ENCODE data around the gene CCRL2.
A peak's percentile ranks its signal among the peaks of the same experiment; 100 is the strongest.

The CCRL2 gene, protein sequence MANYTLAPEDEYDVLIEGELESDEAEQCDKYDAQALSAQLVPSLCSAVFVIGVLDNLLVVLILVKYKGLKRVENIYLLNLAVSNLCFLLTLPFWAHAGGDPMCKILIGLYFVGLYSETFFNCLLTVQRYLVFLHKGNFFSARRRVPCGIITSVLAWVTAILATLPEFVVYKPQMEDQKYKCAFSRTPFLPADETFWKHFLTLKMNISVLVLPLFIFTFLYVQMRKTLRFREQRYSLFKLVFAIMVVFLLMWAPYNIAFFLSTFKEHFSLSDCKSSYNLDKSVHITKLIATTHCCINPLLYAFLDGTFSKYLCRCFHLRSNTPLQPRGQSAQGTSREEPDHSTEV

DNA sequence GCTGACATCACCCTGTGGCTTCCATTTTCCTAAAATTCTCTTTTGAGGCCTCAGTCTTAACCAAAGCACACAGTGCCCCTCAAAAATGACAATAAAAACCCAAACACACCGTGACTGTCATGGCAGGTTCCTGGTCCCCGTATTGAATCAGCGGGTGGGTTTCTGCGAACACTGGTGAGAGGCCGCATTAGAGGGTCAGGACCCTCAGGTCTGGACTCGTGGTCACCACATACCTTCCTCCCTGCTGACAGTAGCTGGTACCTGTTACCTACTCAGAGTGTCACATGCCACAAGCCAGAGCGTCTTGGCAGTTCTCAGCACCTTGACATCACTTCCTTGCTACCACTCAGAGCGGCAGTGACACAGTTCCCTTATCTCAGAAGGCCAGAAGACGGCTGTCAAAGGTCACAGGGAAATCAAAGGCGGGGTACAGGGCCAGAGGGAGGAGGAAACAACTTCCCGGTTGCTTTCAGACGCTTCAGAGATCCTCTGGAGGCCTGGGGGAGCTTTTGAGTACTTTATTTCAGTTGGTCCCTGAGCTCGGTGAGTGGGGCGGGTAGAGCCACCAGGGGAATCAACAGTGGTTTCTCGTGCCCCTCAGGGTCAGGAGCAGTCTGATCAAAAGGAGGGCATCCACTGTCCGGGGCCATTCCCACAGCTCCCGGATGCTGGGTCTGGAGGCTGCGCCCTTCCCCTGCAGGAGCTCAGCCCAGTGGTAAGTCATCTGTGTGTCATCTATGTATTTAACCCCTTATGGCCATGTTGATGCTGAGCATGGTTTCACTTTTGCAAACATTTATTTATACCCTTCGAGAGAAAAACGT is at the start of gene CCRL2, which contains the start of gene CCR5AS:
TSS of gene CCRL2 (plus strand) at position 472 of the 824 bp plus-strand sequence. CDS start 821 bp downstream, outside the sequence.
TSS of gene CCR5AS (minus strand) at position 279 of the 824 bp plus-strand sequence.
- no peak for DNase-seq

- no peak for DNase-seq
These were observed 48.6 kb upstream of the CCRL2 start for GRCh38 chr3:46358466-46358865.

- DNase-seq, result peak; percentile 11
These were observed 47.1 kb upstream of the CCRL2 start for GRCh38 chr3:46359733-46360493.

- DNase-seq, result no peak
These were observed 46.2 kb upstream of the CCRL2 start for GRCh38 chr3:46360907-46361306.

- DNase-seq, result no peak
These were observed 45.4 kb upstream of the CCRL2 start for GRCh38 chr3:46361408-46362283.

DNA sequence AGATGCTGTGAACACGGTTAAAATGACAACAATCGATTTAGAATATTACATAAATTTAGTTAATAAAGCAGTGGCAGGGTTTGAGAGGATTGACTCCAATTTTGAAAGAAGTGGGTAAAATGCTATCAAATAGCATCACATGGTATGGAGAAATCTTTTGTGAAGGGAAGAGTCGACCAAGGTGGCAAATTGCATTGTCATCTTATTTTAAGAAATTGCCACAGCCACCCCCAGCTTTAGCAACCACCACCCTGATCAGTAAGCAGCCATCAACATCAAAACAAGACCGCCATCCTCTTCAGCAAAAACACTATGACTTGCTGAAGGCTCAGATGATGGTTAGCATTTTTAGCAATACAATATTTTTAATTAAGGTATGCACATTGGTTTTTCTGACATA is 42.0 kb upstream of the CCRL2 start:
- DNase-seq, result no peak

GRCh38 chr3:46365737-46366524 is 41.1 kb upstream of the CCRL2 start:
- no peak for DNase-seq

DNA sequence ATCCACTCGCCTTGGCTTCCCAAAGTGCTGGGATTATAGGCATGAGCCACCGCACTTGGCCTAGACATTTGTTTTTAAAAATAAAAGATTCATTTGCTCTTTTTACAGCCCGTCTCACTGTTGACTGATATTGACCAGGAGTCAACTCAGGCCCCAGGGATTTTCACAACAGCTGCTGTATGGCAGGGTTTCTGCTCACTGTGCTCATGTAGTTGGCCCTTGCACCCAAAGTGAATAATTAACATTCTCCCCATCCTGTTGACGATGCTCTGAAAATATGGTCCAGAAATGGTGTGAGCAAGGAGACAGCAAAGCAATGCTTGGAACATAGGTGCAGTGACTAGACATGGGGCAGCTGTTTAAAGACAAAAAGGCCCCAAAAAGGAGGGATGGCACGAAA is 39.2 kb upstream of the CCRL2 start:
- DNase-seq, result no peak

DNA sequence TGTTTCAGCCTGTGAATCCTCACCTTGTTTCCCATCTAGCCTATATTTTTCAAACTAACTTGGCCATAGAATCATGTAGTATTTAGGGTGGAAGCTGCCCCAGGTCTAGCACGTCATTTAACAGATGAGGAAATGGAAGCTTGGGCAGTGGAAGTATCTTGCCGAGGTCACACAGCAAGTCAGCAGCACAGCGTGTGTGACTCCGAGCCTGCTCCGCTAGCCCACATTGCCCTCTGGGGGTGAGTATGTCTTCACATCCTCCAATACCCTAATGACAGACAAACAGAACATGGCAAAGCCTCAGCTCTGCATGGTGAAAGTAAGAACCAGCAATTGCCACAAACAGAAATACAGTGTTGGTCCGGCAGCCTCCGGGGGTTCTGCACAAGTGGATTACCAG is 38.5 kb upstream of the CCRL2 start:
- DNase-seq, result no peak

- DNase-seq, result no peak
These were observed 37.9 kb upstream of the CCRL2 start for GRCh38 chr3:46369151-46369550.

GRCh38 chr3:46369675-46370132 is 37.4 kb upstream of the CCRL2 start:
- no peak for DNase-seq

GRCh38 chr3:46370839-46371518 is 36.1 kb upstream of the CCRL2 start, which contains the start of gene CCR5:
TSS of gene CCR5 (plus strand) at chr3:46370946. CDS start at chr3:46372903, 1,957 bp downstream.
- no peak for DNase-seq

DNA sequence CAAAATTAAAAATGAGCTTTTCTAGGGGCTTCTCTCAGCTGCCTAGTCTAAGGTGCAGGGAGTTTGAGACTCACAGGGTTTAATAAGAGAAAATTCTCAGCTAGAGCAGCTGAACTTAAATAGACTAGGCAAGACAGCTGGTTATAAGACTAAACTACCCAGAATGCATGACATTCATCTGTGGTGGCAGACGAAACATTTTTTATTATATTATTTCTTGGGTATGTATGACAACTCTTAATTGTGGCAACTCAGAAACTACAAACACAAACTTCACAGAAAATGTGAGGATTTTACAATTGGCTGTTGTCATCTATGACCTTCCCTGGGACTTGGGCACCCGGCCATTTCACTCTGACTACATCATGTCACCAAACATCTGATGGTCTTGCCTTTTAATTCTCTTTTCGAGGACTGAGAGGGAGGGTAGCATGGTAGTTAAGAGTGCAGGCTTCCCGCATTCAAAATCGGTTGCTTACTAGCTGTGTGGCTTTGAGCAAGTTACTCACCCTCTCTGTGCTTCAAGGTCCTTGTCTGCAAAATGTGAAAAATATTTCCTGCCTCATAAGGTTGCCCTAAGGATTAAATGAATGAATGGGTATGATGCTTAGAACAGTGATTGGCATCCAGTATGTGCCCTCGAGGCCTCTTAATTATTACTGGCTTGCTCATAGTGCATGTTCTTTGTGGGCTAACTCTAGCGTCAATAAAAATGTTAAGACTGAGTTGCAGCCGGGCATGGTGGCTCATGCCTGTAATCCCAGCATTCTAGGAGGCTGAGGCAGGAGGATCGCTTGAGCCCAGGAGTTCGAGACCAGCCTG is 35.3 kb upstream of the CCRL2 start:
- DNase-seq, result no peak

- DNase-seq, result no peak
These were observed 34.3 kb upstream of the CCRL2 start for GRCh38 chr3:46372492-46373359.

DNA sequence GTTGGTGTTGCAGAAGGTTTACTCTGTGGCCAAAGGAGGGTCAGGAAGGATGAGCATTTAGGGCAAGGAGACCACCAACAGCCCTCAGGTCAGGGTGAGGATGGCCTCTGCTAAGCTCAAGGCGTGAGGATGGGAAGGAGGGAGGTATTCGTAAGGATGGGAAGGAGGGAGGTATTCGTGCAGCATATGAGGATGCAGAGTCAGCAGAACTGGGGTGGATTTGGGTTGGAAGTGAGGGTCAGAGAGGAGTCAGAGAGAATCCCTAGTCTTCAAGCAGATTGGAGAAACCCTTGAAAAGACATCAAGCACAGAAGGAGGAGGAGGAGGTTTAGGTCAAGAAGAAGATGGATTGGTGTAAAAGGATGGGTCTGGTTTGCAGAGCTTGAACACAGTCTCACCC is 32.3 kb upstream of the CCRL2 start:
- no peak for DNase-seq

DNA sequence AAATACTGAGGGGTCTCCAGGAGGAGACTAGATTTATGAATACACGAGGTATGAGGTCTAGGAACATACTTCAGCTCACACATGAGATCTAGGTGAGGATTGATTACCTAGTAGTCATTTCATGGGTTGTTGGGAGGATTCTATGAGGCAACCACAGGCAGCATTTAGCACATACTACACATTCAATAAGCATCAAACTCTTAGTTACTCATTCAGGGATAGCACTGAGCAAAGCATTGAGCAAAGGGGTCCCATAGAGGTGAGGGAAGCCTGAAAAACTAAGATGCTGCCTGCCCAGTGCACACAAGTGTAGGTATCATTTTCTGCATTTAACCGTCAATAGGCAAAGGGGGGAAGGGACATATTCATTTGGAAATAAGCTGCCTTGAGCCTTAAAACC is 31.8 kb upstream of the CCRL2 start:
- no peak for DNase-seq

- DNase-seq, result no peak
These were observed 31.2 kb upstream of the CCRL2 start for GRCh38 chr3:46375814-46376213.

DNA sequence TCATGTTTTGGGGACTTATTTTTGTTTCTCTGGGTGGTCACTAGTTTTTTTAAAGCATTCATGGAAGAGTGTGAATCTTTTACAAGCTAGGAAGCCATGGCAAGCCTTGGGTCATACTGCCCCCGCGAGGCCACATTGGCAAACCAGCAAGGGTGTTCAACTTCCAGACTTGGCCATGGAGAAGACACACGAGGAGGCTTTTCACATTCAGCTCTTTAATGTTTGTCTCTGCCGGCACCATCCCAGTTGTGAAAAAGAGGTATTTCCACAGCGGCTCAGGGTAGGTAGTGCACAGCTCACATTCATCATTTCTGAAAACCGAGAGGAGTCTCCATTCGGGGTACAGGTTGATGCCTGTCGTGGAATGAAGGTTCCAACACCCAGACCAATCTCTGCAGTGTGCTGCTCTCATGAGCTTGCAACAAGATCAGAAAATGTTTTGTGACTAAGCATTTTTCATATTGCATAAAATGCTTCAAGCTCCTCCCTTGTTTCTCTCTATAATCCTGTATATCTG is 28.6 kb upstream of the CCRL2 start:
- DNase-seq, result no peak
